Suprapubic skin (tissue), 4 donors: Measurements from ENCODE around the gene DRG2. TPM values are rescaled to one million over a fixed set of nuclear protein-coding genes. Genes with fewer than 3 reads are reported as not detected.

Source experiments
- DNase-seq, 2 donors: peaks; one replicate each; pipeline ENCODE4 v3.0.0-alpha.2; 2019; ENCODE audit warnings: low spot score in 2 of 2
- H3K27ac ChIP-seq: fragments of 200-600 bp; sonication (generic); one replicate; pipeline ENCODE4 v1.5.1; 2019
- H3K27me3 ChIP-seq: fragments of 200-600 bp; sonication (generic); one replicate; pipeline ENCODE4 v1.5.1; 2019
- H3K36me3 ChIP-seq: fragments of 200-600 bp; sonication (generic); one replicate; pipeline ENCODE4 v1.5.1; 2019
- H3K4me1 ChIP-seq: fragments of 200-600 bp; sonication (generic); one replicate; pipeline ENCODE4 v1.5.1; 2019
- H3K4me3 ChIP-seq: fragments of 200-600 bp; sonication (generic); one replicate; pipeline ENCODE4 v1.5.1; 2019; ENCODE audit warnings: mild to moderate bottlenecking
- H3K9me3 ChIP-seq: fragments of 200-600 bp; sonication (generic); one replicate; pipeline ENCODE4 v1.5.1; 2019
- EP300 ChIP-seq: sonication (generic); formaldehyde crosslinking; IDR thresholded peaks from one replicate; pipeline ENCODE4 v1.6.1; 2017; ENCODE audit warnings: antibody characterized with exemption
- POLR2A ChIP-seq, 2 donors: fragments of 450-650 bp; IDR thresholded peaks; one replicate each; pipeline ENCODE4 v1.6.1; 2017; ENCODE audit warnings: antibody characterized with exemption in 2 of 2, mild to moderate bottlenecking in 2 of 2, moderate library complexity in 2 of 2
- POLR2AphosphoS5 ChIP-seq, 3 donors: sonication (generic); formaldehyde crosslinking; IDR thresholded peaks; one replicate each; pipeline ENCODE4 v1.6.1; 2017; ENCODE audit warnings: antibody characterized with exemption in 3 of 3
- WGBS: methylation state at CpG from one replicate; pipeline ENCODE4 v1.1.5; 2018; 5-methylcytosine and 5-hydroxymethylcytosine counted together
- total RNA-seq, 4 donors: library from RNA; depleted of rRNA; stranded (reverse); fragments of >200 nt; gene quantifications; one replicate each; pipeline ENCODE4 v1.1.0, GENCODE V29; 2016
- TF ChIP-seq, protein P1 (sequence below), 2 donors: fragments of 200-600 bp in 1 of 2; fragments of 450-650 bp in 1 of 2; sonication (generic) in 1 of 2; IDR thresholded peaks; one replicate each; pipeline ENCODE4 v1.5.1; 2016 to 2019; ENCODE audit warnings: antibody characterized with exemption in 2 of 2, mild to moderate bottlenecking in 1 of 2, moderate library complexity in 1 of 2

Gene DRG2
- total RNA-seq, 4 donors from 2014 or later, result 34.6 to 44.0 (median 37.9) TPM

DNA sequence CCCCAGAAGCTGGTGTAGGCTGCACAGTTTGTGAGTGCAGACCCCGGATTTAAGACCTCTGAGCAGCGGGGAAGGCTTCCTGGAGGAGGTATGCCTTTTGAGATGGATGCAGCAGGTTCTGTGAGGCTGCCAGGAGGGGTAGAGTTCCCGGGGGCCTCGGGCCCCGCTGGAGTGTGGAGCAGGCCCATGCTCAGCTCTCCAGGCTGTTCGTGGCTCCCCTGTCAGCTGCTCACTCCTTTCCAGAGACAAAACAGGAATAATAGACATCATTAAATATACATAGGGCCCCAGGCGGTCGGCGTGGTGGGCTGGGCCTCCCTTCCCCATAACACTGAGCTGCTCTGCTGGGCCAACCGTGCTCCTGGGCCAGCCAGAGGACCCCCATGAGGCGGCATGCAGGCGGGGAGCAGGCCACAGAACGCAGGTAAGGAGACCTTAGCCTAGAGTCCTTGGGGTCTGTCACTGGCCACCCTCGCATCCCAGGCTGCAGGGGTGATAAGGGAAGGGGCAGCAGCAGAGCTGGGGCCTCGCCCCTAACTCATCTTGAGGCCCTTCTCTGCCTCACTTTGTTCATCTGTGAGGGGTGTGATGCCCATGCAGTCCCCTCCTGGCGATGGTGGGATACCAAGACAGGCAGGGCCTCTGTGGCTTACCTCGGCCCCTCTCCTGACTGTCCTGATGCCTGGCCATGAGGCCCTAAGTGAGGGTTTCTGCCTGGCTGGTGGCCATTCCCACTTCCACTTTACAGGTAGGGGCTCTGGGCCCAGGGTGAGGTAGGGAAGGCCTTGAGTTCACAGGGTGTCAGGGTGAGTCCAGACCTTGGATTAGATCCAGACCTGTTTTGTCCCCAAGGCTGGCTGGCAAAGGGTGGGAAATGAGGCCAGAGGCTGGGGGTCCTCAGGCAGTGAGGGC lies 20.9 kb downstream of the DRG2 start, which contains the start of gene MYO15A:
TSS of gene MYO15A (plus strand) at position 356 of the 912 bp plus-strand sequence. CDS start 10,045 bp downstream, outside the sequence.
- Histone ChIP-seq H3K27ac (no peak within 1 kb of the TSS), H3K36me3 (peaks cover 39% of the 10 kb centered on the region), H3K4me3 (no peak within 1 kb of the TSS), H3K4me1 (no peaks in the 10 kb centered on the region), H3K9me3 (no peaks in the 10 kb centered on the region), H3K27me3 (no peaks in the 10 kb centered on the region)
- TF ChIP-seq POLR2A (IDR thresholded peaks at IDR 0.05), result no peak
- no peak for TF ChIP-seq EP300
- TF ChIP-seq, protein P1, sequence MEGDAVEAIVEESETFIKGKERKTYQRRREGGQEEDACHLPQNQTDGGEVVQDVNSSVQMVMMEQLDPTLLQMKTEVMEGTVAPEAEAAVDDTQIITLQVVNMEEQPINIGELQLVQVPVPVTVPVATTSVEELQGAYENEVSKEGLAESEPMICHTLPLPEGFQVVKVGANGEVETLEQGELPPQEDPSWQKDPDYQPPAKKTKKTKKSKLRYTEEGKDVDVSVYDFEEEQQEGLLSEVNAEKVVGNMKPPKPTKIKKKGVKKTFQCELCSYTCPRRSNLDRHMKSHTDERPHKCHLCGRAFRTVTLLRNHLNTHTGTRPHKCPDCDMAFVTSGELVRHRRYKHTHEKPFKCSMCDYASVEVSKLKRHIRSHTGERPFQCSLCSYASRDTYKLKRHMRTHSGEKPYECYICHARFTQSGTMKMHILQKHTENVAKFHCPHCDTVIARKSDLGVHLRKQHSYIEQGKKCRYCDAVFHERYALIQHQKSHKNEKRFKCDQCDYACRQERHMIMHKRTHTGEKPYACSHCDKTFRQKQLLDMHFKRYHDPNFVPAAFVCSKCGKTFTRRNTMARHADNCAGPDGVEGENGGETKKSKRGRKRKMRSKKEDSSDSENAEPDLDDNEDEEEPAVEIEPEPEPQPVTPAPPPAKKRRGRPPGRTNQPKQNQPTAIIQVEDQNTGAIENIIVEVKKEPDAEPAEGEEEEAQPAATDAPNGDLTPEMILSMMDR (IDR thresholded peaks at IDR 0.05), result no peak
- TF ChIP-seq POLR2AphosphoS5 (IDR thresholded peaks at IDR 0.05), result no peak
- 62% methylated on average over 9 of the region's 17 CpGs for WGBS
- DNase-seq, result no peak

DNA sequence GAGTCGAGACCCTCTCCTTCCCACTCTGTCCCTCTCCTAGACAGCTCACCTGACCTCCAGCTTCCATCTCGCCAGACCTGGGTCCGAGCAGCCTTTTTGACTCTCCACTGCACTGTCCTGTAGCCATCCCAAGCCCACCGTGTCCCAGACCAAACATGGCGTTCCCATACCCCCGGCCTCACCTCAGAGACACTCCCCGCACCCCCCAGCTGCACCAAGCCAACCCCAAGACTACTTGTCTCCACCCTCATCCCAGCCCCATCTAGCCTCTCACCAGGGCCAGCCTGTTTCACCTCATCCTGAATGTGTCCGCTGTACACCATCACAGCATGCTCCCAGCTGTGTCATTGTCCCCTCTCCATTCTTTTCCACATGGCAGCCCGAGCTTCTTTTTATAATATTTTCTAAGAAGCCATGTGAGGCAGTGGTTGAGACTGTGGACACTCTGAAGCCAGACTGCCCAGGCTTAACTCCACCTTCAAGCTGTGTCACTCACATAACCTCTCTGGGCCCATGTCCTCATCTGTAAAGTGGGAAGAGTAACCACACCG lies 22.3 kb downstream of the DRG2 start:
- Histone ChIP-seq H3K27ac (no peak overlapping the region), H3K36me3 (peaks cover 26% of the 10 kb centered on the region), H3K9me3 (no peaks in the 10 kb centered on the region), H3K27me3 (no peaks in the 10 kb centered on the region), H3K4me1 (no peaks in the 10 kb centered on the region), H3K4me3 (no peak overlapping the region)
- TF ChIP-seq POLR2A (IDR thresholded peaks at IDR 0.05), result no peak
- TF ChIP-seq, protein P1 (IDR thresholded peaks at IDR 0.05), result no peak
- TF ChIP-seq POLR2AphosphoS5 (IDR thresholded peaks at IDR 0.05), result no peak
- TF ChIP-seq EP300, result no peak
- no peak for DNase-seq
- WGBS, result 79% methylated on average over 10 of the region's 10 CpGs

DNA sequence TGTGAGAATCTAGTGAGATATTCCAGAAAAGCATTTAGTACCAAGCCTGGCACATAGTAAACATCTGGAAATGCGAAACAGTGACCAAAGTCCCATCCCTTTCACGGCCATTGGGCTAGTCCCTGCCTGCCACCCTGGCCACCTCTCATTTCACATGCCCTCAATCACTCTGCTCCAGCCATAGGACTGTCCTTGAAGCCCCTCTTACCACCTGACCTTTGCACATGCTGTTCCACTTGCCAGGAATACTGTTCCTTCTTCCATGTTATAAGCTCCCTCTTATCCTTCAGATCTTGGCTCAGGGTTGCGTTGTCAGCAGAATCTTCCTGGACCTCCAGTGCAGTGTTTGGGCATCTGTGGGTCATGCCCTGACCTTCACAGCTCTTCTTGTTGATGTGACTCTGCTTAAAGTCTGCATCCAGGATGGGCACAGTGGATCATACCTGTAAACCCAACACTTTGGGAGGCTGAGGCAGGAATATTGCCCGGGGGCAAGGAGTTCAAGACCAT lies 22.9 kb downstream of the DRG2 start:
- TF ChIP-seq POLR2AphosphoS5 (IDR thresholded peaks at IDR 0.05), result no peak
- no peak for TF ChIP-seq EP300
- TF ChIP-seq POLR2A (IDR thresholded peaks at IDR 0.05), result no peak
- TF ChIP-seq, protein P1 (IDR thresholded peaks at IDR 0.05), result no peak
- no peaks in the 10 kb centered on the region for H3K9me3 ChIP-seq
- no peak for DNase-seq
- H3K27me3 ChIP-seq, result no peaks in the 10 kb centered on the region
- no peak overlapping the region for H3K27ac ChIP-seq
- 89% methylated on average over 4 of the region's 4 CpGs for WGBS
- H3K4me1 ChIP-seq, result no peaks in the 10 kb centered on the region
- H3K36me3 ChIP-seq, result peaks cover 19% of the 10 kb centered on the region
- H3K4me3 ChIP-seq, result no peak overlapping the region

DNA sequence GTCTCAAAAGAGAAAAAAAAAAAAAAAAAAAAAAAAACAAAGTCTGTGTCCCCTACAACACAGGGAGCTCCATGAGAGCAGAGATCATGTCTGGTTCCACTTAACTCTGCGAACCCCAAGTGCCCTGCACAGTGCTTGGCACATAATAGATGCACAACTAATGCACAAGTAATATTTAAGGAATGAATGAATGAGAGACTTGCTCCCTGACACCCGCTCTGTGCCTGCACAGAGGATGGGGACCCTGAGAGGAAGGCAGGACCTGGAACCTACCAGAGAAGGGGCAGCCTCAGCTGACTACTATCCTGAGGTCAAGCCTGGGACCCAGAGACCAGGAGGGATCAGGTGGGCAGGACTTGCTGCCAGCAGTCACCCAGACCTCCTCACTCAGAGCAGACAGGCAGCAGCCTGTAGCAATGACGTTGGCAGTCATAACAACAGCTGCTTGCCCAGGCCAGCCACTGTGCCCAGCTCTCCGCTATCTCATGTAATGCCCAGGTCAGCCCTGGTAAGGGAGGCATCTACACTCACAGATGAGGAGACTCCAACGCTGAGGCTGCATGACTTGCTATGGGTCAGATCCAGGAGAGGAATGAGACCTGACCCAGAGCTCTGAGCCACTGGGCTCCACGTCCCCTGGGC lies 23.7 kb downstream of the DRG2 start:
- Histone ChIP-seq H3K4me1 (no peaks in the 10 kb centered on the region), H3K36me3 (peaks cover 12% of the 10 kb centered on the region), H3K4me3 (no peak overlapping the region), H3K27me3 (no peaks in the 10 kb centered on the region), H3K27ac (no peak overlapping the region), H3K9me3 (no peaks in the 10 kb centered on the region)
- no peak for DNase-seq
- 75% methylated on average over 6 of the region's 6 CpGs for WGBS
- TF ChIP-seq POLR2A (IDR thresholded peaks at IDR 0.05) (no peak), POLR2AphosphoS5 (IDR thresholded peaks at IDR 0.05) (no peak), EP300 (no peak)
- TF ChIP-seq, protein P1 (IDR thresholded peaks at IDR 0.05), result no peak
